ENCODE measurements around the gene JMY.

GRCh38 chr5:79235634-79236361 is at the start of gene JMY:
- TF ChIP-seq CTCF (IDR thresholded peaks at IDR 0.05) (peak in 1 of 3 donors; percentile 18), POLR2A (IDR thresholded peaks at IDR 0.05) (peak; percentile 78), EP300 (IDR thresholded peaks at IDR 0.05) (no peak)

Data from ovary (tissue), 3 donors.